ENCODE measurements around the gene RIF1.
"Not testable (repeated sequence)": the region's sequence is repeated elsewhere in the genome, so short reads cannot be mapped to it uniquely, and the experiment has no call there.

Gene RIF1

DNA sequence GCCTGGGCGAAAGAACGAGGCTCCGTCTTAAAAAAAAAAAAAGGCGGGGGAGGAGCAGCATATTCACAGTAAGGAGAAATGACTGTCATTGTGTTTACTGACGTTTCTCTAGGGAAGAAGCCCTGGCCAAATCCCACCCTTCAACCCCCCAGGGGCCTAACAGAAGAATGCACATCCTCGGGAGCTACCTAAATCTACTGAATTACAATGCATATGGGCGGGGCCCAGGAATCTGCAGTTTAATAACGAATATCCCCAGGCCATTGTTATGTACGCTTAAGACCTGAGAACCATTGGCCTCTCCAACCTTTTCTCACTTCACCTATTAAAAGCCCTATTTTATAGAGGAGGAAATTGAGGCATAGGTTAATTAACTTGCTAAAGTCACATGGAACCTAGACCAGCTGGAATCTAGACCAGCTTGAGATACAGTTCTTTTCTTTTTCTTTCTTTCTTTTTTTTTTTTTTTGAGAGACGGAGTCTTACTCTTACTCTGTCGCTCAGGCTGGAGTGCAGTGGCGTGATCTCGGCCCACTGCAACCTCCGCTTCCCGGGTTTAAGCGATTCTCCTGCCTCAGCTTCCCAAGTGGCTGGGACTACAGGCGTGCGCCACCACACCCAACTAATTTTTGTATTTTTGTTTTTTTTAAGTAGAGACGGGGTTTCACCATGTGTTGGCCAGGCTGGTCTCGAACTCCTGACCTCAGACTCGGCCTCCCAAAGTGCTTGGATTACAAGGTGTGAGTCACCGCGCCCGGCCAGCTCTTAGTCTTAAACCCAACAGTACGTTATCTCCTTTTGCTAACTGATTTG, 708 bp upstream of the RIF1 start:
- Mint-ChIP-seq H3K4me1 (peaks cover 18% of the 10 kb centered on the region), H3K4me3 (peak overlapping the region; percentile 94 to 99 (median 96)), H3K9me3 (no peaks in the 10 kb centered on the region), H3K36me3 (ENCODE audit: low read depth) (peaks cover 26% of the 10 kb centered on the region), H3K27me3 (ENCODE audit: low read depth) (no peaks in the 10 kb centered on the region), H3K27ac (peak overlapping the region; percentile 87 to 96 (median 92))
- TF ChIP-seq, protein P1, sequence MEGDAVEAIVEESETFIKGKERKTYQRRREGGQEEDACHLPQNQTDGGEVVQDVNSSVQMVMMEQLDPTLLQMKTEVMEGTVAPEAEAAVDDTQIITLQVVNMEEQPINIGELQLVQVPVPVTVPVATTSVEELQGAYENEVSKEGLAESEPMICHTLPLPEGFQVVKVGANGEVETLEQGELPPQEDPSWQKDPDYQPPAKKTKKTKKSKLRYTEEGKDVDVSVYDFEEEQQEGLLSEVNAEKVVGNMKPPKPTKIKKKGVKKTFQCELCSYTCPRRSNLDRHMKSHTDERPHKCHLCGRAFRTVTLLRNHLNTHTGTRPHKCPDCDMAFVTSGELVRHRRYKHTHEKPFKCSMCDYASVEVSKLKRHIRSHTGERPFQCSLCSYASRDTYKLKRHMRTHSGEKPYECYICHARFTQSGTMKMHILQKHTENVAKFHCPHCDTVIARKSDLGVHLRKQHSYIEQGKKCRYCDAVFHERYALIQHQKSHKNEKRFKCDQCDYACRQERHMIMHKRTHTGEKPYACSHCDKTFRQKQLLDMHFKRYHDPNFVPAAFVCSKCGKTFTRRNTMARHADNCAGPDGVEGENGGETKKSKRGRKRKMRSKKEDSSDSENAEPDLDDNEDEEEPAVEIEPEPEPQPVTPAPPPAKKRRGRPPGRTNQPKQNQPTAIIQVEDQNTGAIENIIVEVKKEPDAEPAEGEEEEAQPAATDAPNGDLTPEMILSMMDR (IDR thresholded peaks at IDR 0.05; ENCODE audit: unreplicated experiment in 3 of 3), result no peak

DNA sequence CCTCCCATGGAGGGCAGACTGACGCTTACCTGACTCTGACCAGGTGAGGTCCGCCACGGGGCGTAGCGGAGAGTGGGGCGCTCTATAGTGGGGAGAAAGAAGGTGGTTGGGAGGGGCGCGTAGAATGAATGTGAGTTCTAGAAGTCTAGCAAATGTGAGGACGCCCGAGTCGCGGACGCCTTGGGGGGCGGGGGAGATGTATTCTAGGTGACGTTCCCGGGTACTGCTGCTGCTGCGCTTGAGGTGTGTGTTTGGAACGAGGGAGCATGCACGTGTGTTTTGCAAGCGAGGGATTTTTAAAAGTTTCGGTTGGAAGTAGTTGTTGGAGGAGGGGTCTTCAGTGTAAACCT, 758 bp downstream of the RIF1 start:
- peaks cover 36% of the 10 kb centered on the region for H3K36me3 Mint-ChIP-seq (ENCODE audit: low read depth)
- peak overlapping the region; percentile 87 to 96 (median 92) for H3K27ac Mint-ChIP-seq
- H3K9me3 Mint-ChIP-seq, result no peaks in the 10 kb centered on the region

DNA sequence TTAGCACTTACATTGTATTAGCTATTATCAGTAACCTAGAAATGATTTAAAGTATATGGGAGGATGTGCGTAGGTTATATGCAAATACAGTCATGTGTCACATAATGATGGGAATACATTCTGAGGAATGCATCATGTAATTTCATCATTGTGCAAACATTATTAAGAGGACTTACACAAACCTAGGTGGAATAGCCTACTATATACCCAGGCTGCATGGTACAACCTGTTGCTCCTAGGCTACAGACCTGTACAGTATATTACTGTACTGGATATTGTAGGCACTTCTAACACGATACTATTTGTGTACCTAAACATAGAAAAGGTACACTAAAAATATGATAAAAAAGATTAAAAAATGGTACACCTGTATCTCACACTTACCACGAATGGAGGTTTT, 7.9 kb downstream of the RIF1 start:
- H3K36me3 Mint-ChIP-seq (ENCODE audit: low read depth), result peaks cover 66% of the 10 kb centered on the region
- H3K27ac Mint-ChIP-seq, result no peak overlapping the region
- H3K27me3 Mint-ChIP-seq (ENCODE audit: low read depth), result no peaks in the 10 kb centered on the region
- H3K9me3 Mint-ChIP-seq, result no peaks in the 10 kb centered on the region
- no peaks in the 10 kb centered on the region for H3K4me1 Mint-ChIP-seq
- TF ChIP-seq, protein P1 (IDR thresholded peaks at IDR 0.05; ENCODE audit: unreplicated experiment in 3 of 3), result no peak
- no peak overlapping the region for H3K4me3 Mint-ChIP-seq

More for the DNA sequence above, 758 bp downstream of the RIF1 start:
- H3K4me1 Mint-ChIP-seq, result peaks cover 18% of the 10 kb centered on the region
- TF ChIP-seq, protein P1 (IDR thresholded peaks at IDR 0.05; ENCODE audit: unreplicated experiment in 3 of 3), result no peak
- peak overlapping the region; percentile 94 to 99 (median 96) for H3K4me3 Mint-ChIP-seq
- no peaks in the 10 kb centered on the region for H3K27me3 Mint-ChIP-seq (ENCODE audit: low read depth)

DNA sequence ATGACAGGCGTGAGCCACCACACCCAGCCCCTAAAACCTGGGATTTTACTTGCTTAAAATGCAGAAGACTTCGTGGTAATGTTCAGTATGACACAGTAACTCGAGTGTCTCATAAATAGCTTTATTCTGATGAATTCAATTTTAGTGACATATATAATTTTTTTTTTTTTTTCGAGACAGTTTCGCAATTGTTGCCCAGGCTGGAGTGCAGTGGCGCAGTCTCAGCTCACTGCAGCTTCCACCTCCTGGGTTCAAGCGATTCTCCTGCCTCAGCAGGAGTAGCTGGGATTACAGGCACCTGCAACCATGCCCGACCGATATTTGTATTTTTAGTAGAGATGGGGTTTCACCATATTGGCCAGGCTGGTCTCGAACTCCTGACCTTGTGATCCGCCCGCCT, 12.0 kb downstream of the RIF1 start:
- H3K27ac Mint-ChIP-seq; H3K4me1 Mint-ChIP-seq; H3K27me3 Mint-ChIP-seq (ENCODE audit: low read depth); H3K9me3 Mint-ChIP-seq; H3K4me3 Mint-ChIP-seq: not testable (repeated sequence)
- H3K36me3 Mint-ChIP-seq (ENCODE audit: low read depth), result peaks cover 70% of the 10 kb centered on the region

DNA sequence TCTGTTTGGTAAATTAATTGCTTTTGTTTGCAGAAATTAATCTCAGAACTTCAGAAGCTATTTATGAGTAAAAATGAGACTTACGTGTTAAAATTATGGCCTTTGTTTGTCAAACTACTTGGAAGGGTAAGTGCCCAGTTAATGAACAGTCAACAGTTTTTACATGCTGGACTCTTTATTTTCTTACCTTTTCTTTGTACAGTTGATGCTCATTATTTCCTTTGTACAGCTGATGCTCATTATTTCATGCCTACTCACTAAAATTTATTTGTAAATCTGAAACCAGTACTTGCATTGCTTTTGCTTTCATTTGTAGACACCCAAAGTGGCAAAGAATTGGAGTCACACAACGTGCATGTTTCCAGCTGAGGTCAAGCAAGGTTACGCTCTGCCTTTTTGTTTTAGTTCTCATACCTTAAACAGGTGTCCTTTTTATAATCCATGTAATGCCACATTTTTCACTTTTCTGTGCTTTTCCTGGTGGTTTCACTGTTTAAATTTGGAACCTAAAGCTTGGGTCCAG, 13.3 kb downstream of the RIF1 start:
- Mint-ChIP-seq H3K27ac (no peak overlapping the region), H3K9me3 (no peaks in the 10 kb centered on the region), H3K36me3 (ENCODE audit: low read depth) (peaks cover 60% of the 10 kb centered on the region), H3K4me1 (no peaks in the 10 kb centered on the region), H3K27me3 (ENCODE audit: low read depth) (no peaks in the 10 kb centered on the region), H3K4me3 (no peak overlapping the region)
- TF ChIP-seq, protein P1 (IDR thresholded peaks at IDR 0.05; ENCODE audit: unreplicated experiment in 3 of 3), result no peak

DNA sequence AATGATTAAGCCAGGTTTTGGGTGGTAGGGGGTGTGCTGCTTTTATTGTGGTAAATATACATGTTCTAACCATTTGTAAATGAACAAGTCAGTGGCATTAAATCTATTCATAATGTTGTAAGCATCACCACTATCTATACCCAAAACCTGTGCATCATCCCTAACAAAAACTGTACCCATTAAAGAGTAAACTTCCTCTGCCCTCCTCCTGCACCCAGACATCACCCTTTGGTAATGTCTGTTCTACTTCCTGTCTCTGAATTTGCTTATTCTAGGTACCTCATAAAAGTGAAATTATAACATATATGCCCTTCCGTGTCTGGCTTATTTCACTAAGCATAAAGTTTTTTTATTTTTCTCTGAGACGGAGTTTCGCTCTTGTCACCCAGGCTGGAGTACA, 14.1 kb downstream of the RIF1 start:
- Mint-ChIP-seq H3K4me3 (no peak overlapping the region), H3K27me3 (ENCODE audit: low read depth) (no peaks in the 10 kb centered on the region), H3K9me3 (no peaks in the 10 kb centered on the region), H3K27ac (no peak overlapping the region), H3K36me3 (ENCODE audit: low read depth) (peaks cover 65% of the 10 kb centered on the region), H3K4me1 (no peaks in the 10 kb centered on the region)
- TF ChIP-seq, protein P1 (IDR thresholded peaks at IDR 0.05; ENCODE audit: unreplicated experiment in 3 of 3), result no peak
